Activated CD8-positive, alpha-beta memory T cell treated with anti-CD3 and anti-CD28 coated beads for 24 hours (primary cell): ENCODE data around the gene THYN1.
A peak's percentile ranks its signal among the peaks of the same experiment; 100 is the strongest.

Experiments
- DNase-seq: peaks from one replicate; pipeline ENCODE4 v3.0.0-alpha.2; 2020

Gene THYN1

DNA sequence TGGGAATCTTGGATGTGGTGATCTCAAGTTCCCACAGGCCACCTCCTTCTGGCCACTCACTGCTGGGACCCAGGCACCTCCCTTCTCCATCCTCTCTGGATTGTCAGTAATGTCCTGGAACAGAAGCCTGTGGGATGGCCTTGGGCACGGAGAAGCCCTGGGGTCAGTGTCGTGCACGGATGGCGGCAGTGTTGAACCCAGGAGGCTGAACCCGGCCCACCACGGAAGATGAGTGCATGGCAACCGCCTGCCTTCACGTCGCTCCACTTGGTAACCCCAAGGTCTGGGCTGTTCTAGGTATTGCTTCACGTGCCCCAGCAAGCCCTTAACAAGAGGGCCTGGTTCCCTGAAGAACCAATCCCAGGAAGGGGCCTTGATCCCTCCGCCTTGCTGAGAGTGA is 7.1 kb downstream of the THYN1 start:
- no peak for DNase-seq

DNA sequence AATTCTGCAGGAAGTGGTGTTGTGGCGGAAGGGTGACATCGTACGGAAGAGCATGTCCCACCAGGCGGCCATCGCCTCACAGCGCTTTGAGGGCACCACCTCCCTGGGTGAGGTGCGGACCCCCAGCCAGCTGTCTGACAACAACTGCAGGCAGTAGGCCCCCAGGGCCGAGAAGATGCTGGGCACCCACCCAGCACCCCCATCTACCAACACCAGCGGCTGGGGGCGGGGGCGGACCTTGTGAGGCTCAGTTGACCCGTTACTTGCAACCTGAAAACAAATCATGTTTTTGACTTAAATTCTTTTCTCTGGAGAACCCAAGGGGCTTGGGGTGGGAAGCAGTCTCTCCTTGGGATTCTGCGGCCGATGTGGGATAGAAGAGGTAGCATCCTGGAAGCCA is 7.7 kb downstream of the THYN1 start:
- no peak for DNase-seq

DNA sequence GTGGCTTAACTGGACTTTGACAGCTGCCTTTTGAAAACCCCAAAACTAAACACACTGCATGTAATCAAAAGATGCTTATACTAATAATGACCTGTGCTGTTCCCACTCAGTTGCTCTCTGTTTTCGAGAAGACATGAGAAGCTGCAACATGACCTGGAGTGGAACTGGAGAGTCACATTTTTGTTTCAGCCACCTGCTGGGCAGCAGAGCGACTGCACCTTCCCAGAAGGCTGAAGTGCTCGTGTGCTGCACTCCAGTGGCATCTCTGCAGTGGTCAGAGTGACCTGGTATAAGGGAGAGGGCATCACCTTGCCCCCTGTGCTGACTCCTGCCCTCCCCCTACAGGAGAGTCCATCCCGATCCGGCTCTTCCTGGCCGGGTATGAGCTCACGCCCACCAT is 8.6 kb downstream of the THYN1 start:
- no peak for DNase-seq

DNA sequence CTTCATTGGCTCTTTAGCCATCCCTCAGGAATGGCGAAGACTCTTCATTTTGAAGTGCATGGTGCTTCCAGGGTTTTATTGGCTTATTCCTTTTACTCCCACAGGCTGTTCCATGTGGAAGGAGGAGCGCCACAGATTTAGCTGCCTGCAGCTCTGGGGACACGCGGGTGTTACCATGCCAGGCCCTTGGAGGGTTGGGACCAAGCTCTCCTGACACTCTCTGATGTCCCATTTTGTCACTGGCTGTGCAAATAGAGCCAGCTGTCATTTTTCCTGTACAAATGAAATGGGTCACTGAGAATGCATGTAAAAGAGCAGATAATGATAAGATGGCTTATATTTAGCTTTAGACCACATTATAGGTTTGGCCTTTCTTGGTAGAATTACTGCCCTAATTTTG is 9.2 kb downstream of the THYN1 start:
- no peak for DNase-seq

DNA sequence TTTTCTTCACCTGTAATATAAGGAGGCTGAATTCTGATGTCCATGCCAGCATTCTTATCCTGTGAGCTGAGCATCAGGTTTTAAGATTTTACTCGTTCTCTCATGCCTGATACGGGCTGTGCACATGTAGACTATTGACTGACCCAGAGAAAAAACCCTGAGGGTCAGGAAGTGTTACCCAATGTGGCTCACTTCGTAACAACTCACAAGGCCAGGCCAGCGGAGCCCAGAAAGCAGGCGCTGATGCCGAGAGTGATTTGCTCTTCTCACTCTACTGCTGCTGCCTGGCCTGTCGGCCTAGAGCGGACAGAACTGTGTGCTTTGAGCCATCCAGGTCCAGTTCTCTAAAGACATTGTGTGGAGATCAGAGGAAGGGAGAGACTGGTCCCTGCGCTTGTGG is 10.8 kb downstream of the THYN1 start:
- DNase-seq, result no peak

DNA sequence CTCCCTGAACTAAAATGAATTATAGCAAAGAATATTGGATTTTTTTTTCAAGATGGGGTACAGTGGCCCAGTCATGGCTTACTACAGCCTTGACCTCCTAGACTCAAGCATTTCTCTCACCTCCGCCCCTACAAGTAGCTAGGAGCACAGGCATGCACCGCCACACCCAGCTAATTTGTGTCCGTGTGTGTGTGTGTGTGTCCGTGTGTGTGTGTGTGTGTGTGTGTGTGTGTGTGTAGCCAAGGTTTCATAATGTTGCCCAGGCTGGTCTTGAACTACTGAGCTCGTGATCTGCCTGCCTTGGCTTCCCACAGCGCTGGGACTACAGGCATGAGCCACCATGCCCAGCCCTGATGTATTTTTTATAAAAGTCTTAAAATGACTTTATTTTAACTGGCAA is 12.6 kb downstream of the THYN1 start:
- no peak for DNase-seq

DNA sequence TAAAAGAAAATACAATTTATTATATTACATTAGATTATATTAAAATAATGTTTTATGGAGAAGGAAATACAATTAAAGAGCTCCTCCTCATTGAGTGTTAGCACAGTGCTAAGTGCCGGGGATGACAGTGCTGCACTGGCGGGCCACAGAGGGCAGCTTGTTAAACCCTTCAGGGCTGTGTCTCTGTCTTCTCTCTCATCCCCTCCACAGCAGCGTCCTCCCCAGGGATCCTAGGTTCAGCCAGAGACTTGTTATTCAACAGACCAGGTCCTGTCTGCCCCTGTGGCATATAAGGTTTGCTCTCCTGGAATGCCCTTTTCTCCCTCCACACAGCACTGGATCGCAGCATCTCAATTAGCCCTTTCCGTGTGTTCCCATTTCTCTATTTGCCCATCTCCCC is 14.2 kb downstream of the THYN1 start:
- DNase-seq, result no peak

DNA sequence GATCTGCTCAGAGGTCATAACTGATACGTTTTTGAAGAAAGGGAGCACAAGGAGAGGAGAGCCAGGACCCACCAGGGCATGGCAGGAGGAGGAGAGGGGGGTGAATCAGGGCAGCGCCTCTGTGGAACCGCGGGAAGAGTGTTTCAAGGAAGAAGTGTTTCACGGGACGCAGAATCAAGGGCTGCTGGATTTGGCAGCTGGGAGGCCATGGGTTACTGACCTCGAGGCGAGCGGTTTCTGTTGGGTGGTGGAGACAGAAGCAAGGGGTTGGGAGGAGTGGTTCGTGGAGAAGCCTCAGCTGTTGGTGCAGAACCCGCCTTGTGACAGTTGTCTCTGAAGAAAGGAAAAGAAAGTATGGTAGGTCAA is 15.6 kb downstream of the THYN1 start:
- DNase-seq, result no peak

DNA sequence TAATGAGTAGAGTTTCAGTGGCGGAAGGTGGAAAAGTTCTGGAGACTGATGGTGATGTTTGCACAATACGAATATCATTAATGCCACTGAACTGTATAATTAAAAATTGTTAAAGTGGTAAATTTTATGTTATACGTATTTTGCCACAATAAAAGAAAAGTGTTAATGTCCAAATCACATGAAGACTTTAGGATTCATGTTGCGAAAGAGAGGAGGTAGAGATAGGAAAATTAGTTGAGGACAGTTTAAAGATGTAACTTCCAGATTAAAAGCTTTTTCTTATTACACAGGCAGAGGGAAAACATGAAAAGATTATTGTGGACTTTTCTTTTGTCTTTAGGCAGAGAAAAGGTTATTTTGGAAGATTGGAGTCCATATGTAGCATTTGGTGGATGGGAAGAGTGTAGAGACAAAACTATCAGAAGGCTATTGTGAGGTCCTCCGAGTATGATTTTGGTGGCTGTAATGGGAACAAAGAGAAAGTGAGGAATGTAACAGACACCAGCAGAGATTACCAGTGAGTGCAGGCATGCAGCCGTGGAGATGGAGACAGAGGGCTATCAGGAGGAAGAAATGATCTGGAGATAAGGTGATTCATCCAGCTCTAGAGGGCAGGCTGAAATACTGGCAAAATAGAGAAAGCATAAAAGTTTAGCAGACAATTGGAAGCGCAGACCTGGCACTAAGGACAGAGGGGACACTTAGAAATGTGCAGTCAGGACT is 16.2 kb downstream of the THYN1 start:
- DNase-seq, result no peak

DNA sequence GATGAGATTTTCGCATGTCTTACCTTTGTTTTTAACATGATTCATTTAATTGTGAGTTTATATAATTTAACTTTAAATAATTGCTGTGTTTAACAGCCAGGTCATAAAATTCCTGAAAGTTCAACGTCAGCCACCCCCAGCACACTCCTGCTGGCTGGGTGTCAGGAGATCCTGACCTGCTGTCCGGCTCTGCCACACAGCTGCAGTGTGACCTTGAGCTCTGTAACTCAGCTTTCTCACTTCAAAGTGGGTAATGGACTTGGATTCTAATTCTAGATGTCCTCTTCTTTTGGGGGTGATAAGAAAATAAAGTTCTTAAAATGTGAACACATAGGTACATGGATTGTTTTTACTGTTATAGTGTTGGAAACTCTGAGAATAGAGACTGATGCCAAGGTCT is 17.8 kb downstream of the THYN1 start:
- DNase-seq, result no peak

DNA sequence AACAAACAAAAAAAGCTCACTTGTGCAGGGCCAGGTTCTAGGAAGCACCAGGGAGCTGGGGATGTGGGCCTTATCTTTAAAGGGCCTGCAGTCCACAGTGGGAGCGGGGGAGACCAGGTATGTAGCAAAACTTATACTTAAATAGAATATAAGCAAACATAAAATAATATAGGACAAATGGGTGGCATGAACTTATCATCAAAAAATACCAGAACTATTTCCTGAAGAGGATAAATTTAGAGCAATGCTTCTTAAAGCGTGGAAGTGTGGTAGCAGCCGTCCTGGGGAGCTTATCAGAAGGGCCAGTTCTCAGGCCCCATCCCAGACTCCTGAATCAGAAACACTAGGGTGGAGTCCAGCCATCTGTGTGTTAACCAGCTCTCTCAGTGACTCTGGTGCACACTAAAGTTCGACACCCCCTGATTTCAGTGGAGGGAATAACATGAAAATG is 19.4 kb downstream of the THYN1 start:
- no peak for DNase-seq

DNA sequence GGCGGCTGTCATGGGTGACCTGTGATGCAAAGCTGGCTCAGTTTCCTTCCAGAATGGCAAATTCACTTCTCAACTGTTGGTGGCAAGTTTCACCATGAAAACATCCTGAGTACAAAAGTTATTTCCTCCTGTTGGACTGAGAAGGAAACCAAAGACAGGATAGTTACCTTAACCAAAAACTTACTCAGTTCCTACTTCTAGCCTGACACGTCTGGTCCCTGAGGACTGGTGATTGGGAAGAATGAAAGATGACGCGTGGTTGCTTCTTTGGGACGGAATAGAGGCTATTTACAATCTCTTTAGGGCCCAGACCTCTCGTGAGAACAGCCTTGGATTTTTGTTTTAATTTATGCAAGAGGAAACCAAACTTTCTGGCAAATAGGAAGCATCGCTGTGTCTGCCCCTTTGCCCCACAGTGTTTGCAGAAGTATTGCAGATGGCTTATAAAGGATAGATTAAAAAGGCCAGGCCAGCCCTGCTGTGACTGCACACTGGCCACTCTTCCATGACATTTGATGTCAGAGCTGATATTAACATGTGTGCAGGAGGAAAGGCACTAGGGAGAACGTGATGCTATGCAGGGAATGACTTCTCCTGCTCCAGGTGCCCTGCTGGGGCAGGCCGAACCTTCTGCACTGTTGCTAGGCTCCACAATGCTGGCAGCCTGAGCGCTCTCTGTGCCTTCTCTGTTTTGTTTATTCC is 21.0 kb downstream of the THYN1 start:
- no peak for DNase-seq

DNA sequence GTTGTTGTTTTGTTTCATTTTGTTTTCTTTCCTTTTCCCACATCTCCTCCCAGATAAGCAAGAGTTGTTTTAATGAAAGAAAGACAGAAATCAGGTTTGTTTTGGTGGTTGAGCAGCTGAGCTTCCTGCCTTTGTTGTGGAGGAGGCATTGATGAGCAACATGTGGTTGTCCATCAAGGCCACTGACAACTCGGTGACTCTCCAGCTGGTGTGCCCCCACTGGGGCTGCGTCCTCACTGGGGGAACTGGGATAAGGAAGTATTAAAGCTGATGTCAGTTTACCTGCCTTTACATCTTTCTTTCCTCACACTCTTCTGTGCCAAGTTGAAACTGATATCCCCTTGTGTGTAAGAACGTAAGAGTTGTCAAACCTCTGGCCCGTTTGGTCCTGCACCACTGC is 22.8 kb downstream of the THYN1 start:
- DNase-seq, result no peak

DNA sequence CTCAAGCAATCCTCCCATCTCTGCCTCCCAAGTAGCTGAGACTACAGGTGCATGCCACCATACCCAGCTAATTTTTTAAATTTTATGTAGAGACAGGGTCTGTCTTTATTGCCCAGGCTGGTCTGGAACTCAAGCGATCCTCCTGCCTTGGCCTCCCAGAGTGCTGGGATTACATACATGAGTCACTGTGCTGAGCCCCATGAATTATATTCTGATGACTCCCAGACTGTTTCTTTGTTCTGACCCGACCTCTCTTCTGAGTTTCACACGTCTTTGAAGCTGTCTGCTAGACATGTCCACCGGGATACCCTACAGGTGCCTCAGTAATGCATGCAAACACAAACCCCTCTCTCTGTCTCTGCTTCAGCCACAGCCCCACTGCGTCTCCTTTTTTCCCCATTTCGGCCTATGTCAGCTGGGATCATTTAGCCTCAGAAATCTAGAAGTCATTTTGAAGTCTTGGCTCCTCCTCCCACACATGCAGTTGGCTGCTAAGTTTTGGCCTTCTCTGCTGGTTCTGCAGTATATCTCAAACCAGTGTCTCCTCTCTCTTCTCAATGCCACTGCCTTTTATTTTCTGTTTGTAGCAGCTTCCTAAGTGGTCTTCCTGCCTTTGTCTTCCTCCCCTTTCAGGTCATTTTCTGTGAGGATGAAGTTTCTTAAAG is 23.9 kb downstream of the THYN1 start:
- DNase-seq, result no peak

DNA sequence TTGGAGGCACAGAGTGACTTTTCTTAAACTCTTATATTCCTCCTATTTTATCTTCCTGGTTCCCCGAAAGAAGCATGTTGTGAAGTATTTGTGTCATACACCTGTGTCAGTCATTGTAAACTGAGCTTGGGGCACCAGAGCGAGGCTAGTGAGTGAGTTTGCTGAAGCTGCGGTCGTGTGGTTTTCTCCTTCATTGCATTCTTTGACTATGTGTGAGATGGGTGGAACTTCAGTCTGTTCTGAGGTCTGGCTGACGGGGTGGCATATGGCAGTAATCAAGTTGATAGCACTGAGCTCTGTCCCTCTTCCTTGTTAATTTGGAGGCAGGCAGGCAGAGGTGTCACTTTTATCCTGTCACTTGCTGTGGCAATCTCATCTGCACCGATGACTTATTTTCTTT is 24.5 kb downstream of the THYN1 start:
- DNase-seq, result no peak

DNA sequence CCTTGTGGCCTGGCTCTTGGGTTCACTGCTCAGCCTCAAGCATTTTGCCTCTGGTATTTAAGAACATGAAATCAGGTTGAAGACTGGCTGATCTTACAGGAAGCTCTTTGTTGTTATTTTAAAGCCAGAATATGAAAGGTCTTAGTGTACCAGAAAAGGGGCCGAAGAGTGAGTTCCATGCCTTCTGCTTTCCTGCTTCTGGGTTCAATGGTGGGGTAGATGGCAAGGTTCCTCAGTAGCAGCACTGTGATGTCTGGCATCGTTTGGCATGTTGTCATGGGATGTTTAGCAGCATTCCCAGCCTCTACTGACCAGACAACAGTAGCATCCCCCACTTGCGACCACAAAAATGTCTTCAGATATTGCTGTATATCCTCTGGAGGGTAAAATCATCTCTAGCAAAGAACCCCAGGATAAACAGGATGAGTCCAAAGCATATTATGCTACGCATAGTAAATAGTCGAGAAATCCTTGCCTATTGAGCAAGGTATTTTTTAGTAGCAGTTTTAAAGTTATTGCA is 26.3 kb downstream of the THYN1 start:
- DNase-seq, result no peak

DNA sequence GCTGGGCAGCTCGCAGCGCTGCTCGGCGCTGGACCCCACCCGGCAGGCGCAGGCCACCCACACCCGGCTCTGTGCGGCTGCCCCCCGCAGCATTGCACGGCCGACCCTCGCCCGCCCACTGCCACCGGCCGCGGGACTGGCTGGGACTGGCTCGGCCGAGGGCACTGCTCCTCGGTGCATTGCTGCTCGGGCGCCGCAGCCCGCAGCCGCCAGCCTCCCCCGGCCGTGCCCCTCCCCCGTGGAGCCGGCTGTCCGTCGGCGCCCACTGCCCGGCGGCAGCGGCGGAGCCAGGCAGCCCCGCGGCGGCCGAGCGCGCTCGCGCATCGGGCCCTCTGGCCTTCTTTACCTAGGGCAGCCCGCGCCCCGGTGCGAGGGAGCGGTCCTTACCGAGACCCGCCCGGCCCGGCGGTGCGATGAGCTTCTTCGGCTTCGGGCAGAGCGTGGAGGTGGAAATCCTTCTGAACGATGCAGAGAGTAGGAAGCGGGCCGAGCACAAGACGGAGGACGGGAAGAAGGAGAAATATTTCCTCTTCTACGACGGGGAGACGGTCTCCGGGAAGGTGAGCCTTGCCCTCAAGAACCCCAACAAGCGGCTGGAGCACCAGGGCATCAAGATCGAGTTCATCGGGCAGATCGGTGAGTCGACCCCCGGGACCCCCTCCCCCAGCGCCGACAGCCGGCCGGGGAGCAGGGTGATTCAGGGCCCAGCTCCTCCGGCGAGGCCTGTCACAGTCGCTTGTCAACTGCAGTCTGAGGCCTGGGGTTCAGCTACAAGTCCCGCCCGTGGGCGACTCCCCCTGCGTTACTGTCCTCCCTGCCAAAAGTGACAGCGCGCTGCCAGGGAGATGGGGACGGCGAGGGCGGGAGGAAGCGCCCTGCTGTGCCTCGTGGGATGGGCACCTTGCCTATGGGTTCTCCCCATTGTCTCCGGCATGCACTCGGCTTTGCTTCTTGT is 28.2 kb downstream of the THYN1 start:
- DNase-seq, result peak; percentile 83

DNA sequence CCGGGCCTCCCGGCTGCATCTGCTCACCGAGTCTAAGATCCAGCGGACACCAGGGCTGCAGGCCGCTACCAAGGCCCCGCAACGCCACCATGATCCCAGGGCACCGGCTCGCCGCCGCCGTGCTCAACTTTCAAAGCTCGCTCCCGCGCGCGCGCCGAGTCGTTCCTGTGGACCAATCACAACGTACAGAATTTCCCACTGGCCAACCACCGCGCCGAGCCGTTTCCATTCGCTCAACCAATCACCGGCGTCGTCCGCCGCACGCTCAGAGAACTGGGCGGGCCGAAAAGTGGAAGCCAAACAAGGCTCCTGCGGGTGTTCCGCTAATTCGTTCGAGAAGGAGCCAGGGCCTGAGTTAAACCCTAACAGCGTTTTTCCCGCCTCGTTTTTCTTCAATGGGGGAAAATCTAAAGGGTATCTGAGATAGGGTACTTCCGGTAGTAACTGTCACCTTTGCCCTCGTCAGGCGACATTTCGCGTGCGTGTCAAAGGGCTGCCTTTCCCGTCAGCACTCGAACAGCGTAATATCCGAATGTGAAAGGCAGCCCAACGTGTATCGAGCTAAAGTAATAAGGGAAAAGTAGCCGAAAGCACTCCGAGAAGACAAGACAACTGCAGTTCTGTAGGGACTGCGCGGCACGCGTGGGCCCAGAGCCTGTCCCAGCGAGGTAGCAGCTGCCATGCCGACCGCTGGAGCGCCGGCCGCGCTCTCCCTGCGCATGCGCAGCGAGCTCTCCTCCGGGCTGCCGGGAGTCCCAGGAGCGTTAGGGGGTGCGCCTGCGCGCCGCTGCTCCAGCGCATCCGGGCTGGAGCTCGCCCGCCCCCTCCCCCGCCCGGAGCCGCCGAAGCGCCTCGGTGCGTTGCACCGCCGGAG is 29.1 kb downstream of the THYN1 start, which contains the start of the genes NCAPD3 and VPS26B:
TSS of gene NCAPD3 (minus strand) at position 132 of the 874 bp plus-strand sequence. CDS start at position 91, 41 bp downstream.
TSS of gene VPS26B (plus strand) at position 836 of the 874 bp plus-strand sequence. CDS start 452 bp downstream, outside the sequence.
- DNase-seq, result peak; percentile 97

DNA sequence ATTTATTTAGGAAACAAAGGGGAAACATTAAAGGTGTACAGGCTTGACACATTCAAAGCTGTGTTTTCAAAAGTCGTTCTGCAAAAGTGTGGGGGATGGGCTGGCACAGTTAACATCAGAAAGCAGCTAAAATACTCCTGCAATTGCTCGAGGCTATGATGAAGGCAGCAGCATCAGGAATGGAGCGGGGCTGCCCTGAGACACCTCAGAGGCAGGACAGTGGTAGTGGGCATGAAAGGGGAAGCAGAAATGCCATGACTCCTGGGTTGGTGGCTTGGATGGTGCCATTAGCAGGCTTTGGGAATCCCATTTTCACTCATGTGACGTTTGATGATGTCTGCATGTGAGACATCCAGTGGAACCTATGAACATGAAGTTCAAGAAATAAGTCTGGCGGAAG is 30.0 kb downstream of the THYN1 start:
- DNase-seq, result no peak

DNA sequence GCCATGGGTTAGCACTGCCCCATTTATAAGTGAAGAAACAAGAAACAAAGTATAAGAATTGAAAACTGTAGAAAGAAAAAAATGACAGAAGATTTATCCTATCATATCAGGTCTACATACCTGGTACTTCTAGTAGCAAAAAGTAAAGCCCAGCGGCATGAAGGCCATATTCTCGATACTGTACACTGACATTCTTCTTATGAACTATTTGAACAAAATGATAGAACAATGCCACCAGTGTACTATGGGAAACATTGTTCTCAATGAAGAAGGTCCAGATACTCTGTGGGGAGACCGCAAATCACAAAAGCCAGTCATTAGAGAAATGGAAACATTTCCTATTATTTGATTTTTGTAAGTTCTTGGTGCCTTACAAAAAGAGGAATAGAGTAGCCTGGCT is 36.3 kb downstream of the THYN1 start:
- no peak for DNase-seq

DNA sequence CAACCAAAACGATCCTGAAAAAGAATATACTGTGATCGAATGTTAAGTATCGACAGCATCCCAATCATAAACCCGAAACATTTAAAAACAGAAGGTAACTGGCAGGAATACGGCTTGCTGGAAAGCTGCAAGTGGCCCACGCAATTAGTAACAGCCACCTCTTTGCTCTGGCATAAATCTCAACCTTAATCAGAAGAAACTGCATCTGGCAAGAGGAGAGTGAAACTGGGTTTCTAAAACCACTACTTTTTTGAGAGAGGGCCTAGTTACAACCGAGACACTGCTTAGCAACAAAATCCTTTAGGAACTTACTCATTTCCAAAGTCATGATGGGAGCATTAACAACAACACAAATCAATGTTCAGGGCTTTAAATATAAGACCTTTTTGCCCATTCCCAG is 37.3 kb downstream of the THYN1 start:
- no peak for DNase-seq
